ENCODE results near the gene RFX2.

DNA sequence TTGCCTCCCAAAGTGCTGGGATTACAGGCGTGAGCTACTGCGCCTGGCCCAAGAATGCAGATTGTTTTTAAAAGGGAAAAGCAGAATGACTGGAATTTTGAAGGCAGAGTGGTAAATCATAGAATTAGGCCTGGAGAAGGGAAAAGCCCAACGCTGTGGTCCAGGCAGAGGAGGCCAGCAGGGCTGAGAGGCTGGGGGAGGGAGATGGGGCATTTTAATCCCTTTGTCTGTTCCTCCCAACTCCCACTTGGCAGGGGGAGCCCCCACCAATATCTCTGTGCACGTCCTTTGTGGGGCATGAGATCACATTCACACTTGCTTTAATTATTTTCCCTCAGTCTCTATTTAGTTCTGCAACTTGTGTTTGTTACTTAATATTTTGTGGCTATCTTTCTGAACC, 77.9 kb downstream of the RFX2 start:
- TF ChIP-seq, protein P1, sequence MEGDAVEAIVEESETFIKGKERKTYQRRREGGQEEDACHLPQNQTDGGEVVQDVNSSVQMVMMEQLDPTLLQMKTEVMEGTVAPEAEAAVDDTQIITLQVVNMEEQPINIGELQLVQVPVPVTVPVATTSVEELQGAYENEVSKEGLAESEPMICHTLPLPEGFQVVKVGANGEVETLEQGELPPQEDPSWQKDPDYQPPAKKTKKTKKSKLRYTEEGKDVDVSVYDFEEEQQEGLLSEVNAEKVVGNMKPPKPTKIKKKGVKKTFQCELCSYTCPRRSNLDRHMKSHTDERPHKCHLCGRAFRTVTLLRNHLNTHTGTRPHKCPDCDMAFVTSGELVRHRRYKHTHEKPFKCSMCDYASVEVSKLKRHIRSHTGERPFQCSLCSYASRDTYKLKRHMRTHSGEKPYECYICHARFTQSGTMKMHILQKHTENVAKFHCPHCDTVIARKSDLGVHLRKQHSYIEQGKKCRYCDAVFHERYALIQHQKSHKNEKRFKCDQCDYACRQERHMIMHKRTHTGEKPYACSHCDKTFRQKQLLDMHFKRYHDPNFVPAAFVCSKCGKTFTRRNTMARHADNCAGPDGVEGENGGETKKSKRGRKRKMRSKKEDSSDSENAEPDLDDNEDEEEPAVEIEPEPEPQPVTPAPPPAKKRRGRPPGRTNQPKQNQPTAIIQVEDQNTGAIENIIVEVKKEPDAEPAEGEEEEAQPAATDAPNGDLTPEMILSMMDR (IDR thresholded peaks at IDR 0.05), result no peak
- TF ChIP-seq POLR2A (IDR thresholded peaks at IDR 0.05), result no peak
- TF ChIP-seq POLR2AphosphoS5 (IDR thresholded peaks at IDR 0.05), result no peak
- TF ChIP-seq EP300 (IDR thresholded peaks at IDR 0.05), result no peak
